Activated CD8-positive, alpha-beta T cell treated with anti-CD3 and anti-CD28 coated beads for 36 hours (primary cell): ENCODE results near the gene STKLD1. TPM values are rescaled to one million over a fixed set of nuclear protein-coding genes. Genes with fewer than 3 reads are reported as not detected.
"Not testable (repeated sequence)": the region's sequence is repeated elsewhere in the genome, so short reads cannot be mapped to it uniquely, and the experiment has no call there.

Source experiments
- ATAC-seq: fragments of 200-7000 bp; cut with Tn5 transposase; one replicate; pipeline ENCODE4 v1.10.0; 2021; ENCODE audit warnings: mild to moderate bottlenecking, moderate library complexity
- CTCF ChIA-PET: fragments of 350-600 bp; sonication (Branson Sonifier 250); formaldehyde crosslinking; loops from one replicate; lab custom pipeline; 2021; ENCODE audit warnings: antibody characterized with exemption; lab: Charles Lee
- POLR2A ChIA-PET: fragments of 350-600 bp; sonication (Branson Sonifier 250); formaldehyde crosslinking; loops from one replicate; lab custom pipeline; 2021; ENCODE audit warnings: antibody characterized with exemption; lab: Charles Lee
- DNase-seq: peaks from one replicate; pipeline ENCODE4 v3.0.0-alpha.2; 2020
- H3K27ac Mint-ChIP-seq: one replicate; pipeline ENCODE4 v1.8.0; 2021; ENCODE audit warnings: mild to moderate bottlenecking, mixed read lengths
- H3K27me3 Mint-ChIP-seq: one replicate; pipeline ENCODE4 v1.8.0; 2021; ENCODE audit warnings: mixed read lengths
- H3K36me3 Mint-ChIP-seq: one replicate; pipeline ENCODE4 v1.8.0; 2021; ENCODE audit warnings: low read depth, mixed read lengths
- H3K4me1 Mint-ChIP-seq: one replicate; pipeline ENCODE4 v1.8.0; 2021; ENCODE audit warnings: low read depth, mixed read lengths
- H3K4me3 Mint-ChIP-seq: one replicate; pipeline ENCODE4 v1.8.0; 2021; ENCODE audit warnings: mild to moderate bottlenecking, moderate library complexity, mixed read lengths
- H3K9me3 Mint-ChIP-seq: one replicate; pipeline ENCODE4 v1.8.0; 2021; ENCODE audit warnings: mixed read lengths
- CTCF ChIP-seq: fragments of 200-600 bp; IDR thresholded peaks from one replicate; pipeline ENCODE4 v1.8.0; 2022; ENCODE audit warnings: antibody characterized with exemption, mild to moderate bottlenecking
- intact Hi-C: fragments of 100-400 bp; cut with micrococcal nuclease; formaldehyde crosslinking; loops from one replicate; pipeline ENCODE4 v1.10.0; 2022
- total RNA-seq, 2 experiments: library from RNA; stranded (reverse); gene quantifications; one replicate each; pipeline ENCODE4 v1.2.3, GENCODE V29; 2021

STKLD1 gene
- total RNA-seq, 2 experiments from 2014 or later = 0.45 to 0.52 TPM

- H3K4me1 Mint-ChIP-seq = peaks cover 63% of the 10 kb centered on the region
- H3K36me3 Mint-ChIP-seq = peaks cover 74% of the 10 kb centered on the region
- peak; percentile 66 for ATAC-seq
- intact Hi-C loops = loop anchor here (2.0 to 10.0 kb wide), 2 partner anchors 18 to 114 kb away; no protein-coding TSS in a partner anchor
- DNase-seq = peak; percentile 93
- no peaks in the 10 kb centered on the region for H3K9me3 Mint-ChIP-seq
- peak overlapping the region; percentile 79 for H3K4me3 Mint-ChIP-seq
- ChIA-PET POLR2A (interaction anchor here (0.6 to 28.8 kb wide), 10 partner anchors 8 to 338 kb away, joined by 3 to 872 read pairs (median 5); partner anchors contain the start of genes CACFD1, MED22, REXO4 and RPL7A), CTCF (interaction anchor here (0.9 to 3.2 kb wide), 16 partner anchors 9 to 190 kb away, joined by 3 to 38 read pairs (median 6); partner anchors contain the start of genes MED22, RPL7A, SURF1 and SURF2)
- peak; percentile 10 for TF ChIP-seq CTCF
- H3K27me3 Mint-ChIP-seq = no peaks in the 10 kb centered on the region
- peak overlapping the region; percentile 98 for H3K27ac Mint-ChIP-seq
These were observed 4.9 kb upstream of the STKLD1 start for GRCh38 chr9:133371261-133371711.

DNA sequence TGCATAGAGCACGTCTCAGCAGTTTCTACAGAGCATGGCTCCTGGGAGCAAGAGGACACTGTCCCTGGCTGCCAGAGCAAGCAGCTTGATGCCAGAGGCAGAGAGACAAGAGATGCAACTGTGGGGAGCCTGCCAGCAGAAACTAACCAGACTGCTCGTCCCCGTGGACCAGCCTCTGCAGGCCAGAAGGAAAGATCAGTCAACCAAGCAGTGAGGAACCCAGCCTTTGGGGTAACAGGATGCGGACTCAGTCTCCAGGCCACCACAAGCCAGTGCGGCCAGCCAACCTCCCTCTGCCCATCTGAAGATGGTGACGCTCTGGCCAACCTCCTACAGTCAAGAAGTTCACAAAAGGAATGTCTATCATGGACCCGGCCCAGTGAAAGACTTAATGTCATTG lies 4.0 kb upstream of the STKLD1 start:
- Mint-ChIP-seq H3K27ac (peak overlapping the region; percentile 98), H3K36me3 (peaks cover 68% of the 10 kb centered on the region), H3K9me3 (no peaks in the 10 kb centered on the region), H3K4me1 (peaks cover 62% of the 10 kb centered on the region), H3K27me3 (no peaks in the 10 kb centered on the region), H3K4me3 (peak overlapping the region; percentile 79)
- POLR2A ChIA-PET = interaction anchor here (1.0 to 28.8 kb wide), 9 partner anchors 9 to 339 kb away, joined by 3 to 872 read pairs (median 5); partner anchors contain the start of genes MED22, REXO4, RPL7A and SURF1
- ATAC-seq (no peak), DNase-seq (no peak)
- TF ChIP-seq CTCF = no peak
- CTCF ChIA-PET = interaction anchor here (1.2 to 3.2 kb wide), 11 partner anchors 15 to 191 kb away, joined by 3 to 38 read pairs (median 5); partner anchors contain the start of genes MED22, RPL7A, SURF1 and SURF2
- intact Hi-C loops = loop anchor here (10.0 kb wide), 1 partner anchor 113 kb away; no protein-coding TSS in a partner anchor

DNA sequence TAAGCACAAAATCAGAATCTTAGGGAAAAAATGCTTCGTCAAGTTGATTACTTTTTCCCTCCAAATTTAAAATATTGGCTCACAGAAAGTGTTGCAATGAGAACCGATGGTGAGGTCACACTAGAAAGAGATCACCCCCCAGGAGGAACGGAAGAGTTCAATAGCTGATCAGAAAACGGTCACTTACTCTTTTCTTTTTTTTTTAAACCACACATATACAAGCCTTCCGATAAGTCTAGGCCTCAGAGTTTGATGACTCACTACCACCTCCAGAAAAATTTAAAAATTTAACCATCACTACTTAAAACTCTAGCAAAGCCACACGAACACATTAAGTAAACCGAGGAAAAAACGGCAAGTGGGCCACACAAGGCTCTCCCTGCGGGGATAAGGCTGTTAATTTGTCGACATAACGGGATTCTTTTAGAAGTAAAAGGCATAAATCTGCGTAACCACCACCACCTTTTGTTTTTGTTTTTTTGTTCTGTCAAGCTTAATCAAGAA lies 1.5 kb upstream of the STKLD1 start:
- H3K27me3 Mint-ChIP-seq = no peaks in the 10 kb centered on the region
- peaks cover 50% of the 10 kb centered on the region for H3K36me3 Mint-ChIP-seq
- H3K9me3 Mint-ChIP-seq = no peaks in the 10 kb centered on the region
- peak; percentile 19 for ATAC-seq
- intact Hi-C loops = loop anchor here (10.0 kb wide), 1 partner anchor 110 kb away; no protein-coding TSS in a partner anchor
- peak; percentile 62 for DNase-seq
- peak overlapping the region; percentile 98 for H3K27ac Mint-ChIP-seq
- no peak for TF ChIP-seq CTCF
- peak overlapping the region; percentile 99 for H3K4me3 Mint-ChIP-seq
- CTCF ChIA-PET = interaction anchor here (1.1 to 2.9 kb wide), 5 partner anchors 16 to 189 kb away, joined by 3 to 15 read pairs (median 7); partner anchors contain the start of genes MED22, RPL7A and SURF1
- POLR2A ChIA-PET = interaction anchor here (0.9 to 28.8 kb wide), 9 partner anchors 9 to 42 kb away, joined by 3 to 872 read pairs (median 6); partner anchors contain the start of genes MED22, RPL7A, SURF1 and SURF2
- peaks cover 47% of the 10 kb centered on the region for H3K4me1 Mint-ChIP-seq

- H3K36me3 Mint-ChIP-seq = peaks cover 45% of the 10 kb centered on the region
- H3K4me3 Mint-ChIP-seq = peak overlapping the region; percentile 99
- H3K27ac Mint-ChIP-seq = peak overlapping the region; percentile 98
- CTCF ChIA-PET = interaction anchor here (1.2 to 2.9 kb wide), 3 partner anchors 16 to 26 kb away, joined by 7 to 15 read pairs (median 11); partner anchors contain the start of genes MED22 and RPL7A
- DNase-seq (peak; percentile 32), ATAC-seq (no peak)
- H3K4me1 Mint-ChIP-seq = peaks cover 41% of the 10 kb centered on the region
- no peaks in the 10 kb centered on the region for H3K9me3 Mint-ChIP-seq
- intact Hi-C loops = loop anchor here (10.0 kb wide), 1 partner anchor 110 kb away; no protein-coding TSS in a partner anchor
- POLR2A ChIA-PET = interaction anchor here (0.9 to 28.8 kb wide), 9 partner anchors 10 to 42 kb away, joined by 3 to 872 read pairs (median 6); partner anchors contain the start of genes MED22, RPL7A, SURF1 and SURF2
- H3K27me3 Mint-ChIP-seq = no peaks in the 10 kb centered on the region
- TF ChIP-seq CTCF = no peak
These were observed 946 bp upstream of the STKLD1 start for GRCh38 chr9:133375116-133375723.

GRCh38 chr9:133377280-133377679 lies 1.1 kb downstream of the STKLD1 start:
- intact Hi-C loops = loop anchor here (10.0 kb wide), 1 partner anchor 108 kb away; no protein-coding TSS in a partner anchor
- peak overlapping the region; percentile 54 for H3K4me3 Mint-ChIP-seq

More at GRCh38 chr9:133377280-133377679, 1.1 kb downstream of the STKLD1 start:
- not testable (repeated sequence) for H3K27ac Mint-ChIP-seq, DNase-seq, H3K9me3 Mint-ChIP-seq, H3K27me3 Mint-ChIP-seq, ATAC-seq
- H3K4me1 Mint-ChIP-seq = peaks cover 21% of the 10 kb centered on the region
- POLR2A ChIA-PET = interaction anchor here (1.0 to 1.8 kb wide), 9 partner anchors 9 to 35 kb away, joined by 3 to 9 read pairs (median 4); partner anchors contain the start of genes MED22, RPL7A, SURF1 and SURF2
- CTCF ChIA-PET = interaction anchor here (0.7 to 2.1 kb wide), 7 partner anchors 17 to 233 kb away, joined by 3 to 6 read pairs (median 4); no protein-coding TSS in a partner anchor
- H3K36me3 Mint-ChIP-seq = peaks cover 26% of the 10 kb centered on the region
